GM19238 (cell line): ENCODE measurements around the gene CWH43.
"Not testable (repeated sequence)": the region's sequence is repeated elsewhere in the genome, so short reads cannot be mapped to it uniquely, and the experiment has no call there.

Experiments
- DNase-seq: peaks from one replicate; pipeline ENCODE4 v3.0.0; 2011; ENCODE audit warnings: low spot score; ENCODE audit not compliant: insufficient read length

The CWH43 gene

DNA sequence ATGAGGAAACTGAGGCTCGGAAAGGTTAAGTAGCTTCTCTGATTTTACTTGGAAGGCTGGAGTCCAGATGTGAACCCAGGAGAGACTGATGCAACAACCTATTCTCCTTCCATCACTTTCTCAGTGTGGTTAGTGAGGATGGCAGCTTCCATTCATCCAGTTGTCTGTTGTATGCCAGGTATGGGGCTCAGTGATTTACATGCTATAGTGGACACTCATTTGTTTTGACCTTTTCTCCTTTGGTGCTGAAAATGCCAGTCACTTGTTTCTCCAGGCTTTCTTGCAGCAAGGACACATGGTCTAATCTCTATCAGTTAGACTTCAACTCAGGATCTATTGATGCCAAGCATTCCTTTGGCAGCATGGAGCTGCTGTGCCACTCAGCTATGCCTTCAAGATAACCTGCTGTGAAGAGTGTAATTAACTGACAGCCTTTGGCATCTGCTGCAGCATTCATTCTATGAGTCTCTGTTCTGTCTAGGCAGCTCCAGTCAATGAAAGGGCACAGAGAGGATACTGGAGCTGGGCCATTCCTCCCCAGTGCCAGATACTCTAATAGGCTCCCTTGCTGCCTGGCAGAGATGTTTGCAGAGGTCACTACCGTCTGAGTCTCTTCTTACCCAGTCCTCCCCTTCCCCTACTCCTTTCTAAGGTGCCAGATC, 11.0 kb upstream of the CWH43 start:
- no peak for DNase-seq

DNA sequence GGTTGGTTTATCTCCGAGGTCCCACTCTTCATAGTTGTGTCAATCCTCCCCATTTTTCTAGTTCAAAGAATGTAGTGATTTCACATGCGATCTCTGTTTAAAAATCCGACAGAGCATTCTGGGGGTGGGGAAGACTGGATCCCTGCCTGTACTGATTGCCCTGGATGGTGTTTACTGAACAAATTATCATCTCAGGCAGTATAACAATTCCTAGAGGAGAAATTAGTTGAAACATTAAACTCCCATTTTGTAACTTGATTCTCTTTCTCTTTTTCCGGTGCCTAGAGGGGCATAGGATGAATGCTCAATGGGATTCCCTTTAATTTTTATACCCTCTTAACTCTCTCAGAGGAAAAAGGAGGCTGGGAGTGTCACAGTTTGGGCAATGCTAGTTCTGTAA, 10.0 kb upstream of the CWH43 start:
- no peak for DNase-seq

- DNase-seq = no peak
Observed at GRCh38 chr4:48979914-48980579, 6.0 kb upstream of the CWH43 start.

- DNase-seq = not testable (repeated sequence)
Observed at GRCh38 chr4:48984005-48984404, 2.1 kb upstream of the CWH43 start.

GRCh38 chr4:48985602-48985975, 486 bp upstream of the CWH43 start:
- no peak for DNase-seq

GRCh38 chr4:48986654-48987164, 634 bp downstream of the CWH43 start:
- no peak for DNase-seq

GRCh38 chr4:48989461-48990203, 3.6 kb downstream of the CWH43 start:
- DNase-seq = no peak

- no peak for DNase-seq
Observed at GRCh38 chr4:48991357-48991756, 5.3 kb downstream of the CWH43 start.

- DNase-seq = no peak
Observed at GRCh38 chr4:48997962-48998361, 11.9 kb downstream of the CWH43 start.

GRCh38 chr4:48998440-48998839, 12.4 kb downstream of the CWH43 start:
- DNase-seq = no peak

DNA sequence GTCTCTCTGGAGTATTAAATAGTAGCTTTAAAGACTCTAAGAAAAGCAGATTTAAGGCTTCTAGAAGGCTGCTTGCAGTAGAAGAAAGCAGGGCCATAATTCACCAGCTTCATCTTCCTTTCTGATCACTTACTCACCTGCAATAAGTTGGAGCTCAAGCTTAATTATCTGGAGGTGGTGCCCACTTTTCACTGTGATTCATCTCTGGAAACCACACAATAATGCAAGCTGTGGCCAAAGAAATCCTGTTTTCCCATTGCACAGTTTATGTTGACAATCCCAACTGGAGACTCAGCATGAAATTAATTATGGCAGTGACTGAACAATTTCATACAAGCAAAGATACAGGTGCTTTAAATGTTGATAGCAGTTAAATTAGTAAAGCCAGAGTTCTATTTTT, 14.7 kb downstream of the CWH43 start:
- no peak for DNase-seq

DNA sequence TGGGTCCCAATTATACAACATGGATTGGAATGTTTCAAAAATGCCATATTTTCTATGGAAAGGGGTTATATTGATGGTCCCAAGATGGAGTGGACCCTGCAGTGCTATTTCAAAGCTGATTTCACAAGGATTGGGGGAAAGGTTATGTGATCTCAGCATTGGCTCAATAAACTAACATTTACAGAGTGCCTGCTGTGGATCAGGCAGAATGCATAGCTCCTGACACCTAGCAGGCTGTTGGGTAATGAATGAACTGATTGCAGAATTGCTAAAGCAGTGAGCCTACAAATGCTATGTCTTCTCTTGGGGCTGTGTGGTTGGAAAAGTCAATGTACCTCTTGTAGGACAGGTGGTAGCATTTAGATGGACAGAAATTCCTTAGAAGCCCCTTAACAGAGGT, 16.9 kb downstream of the CWH43 start:
- no peak for DNase-seq

DNA sequence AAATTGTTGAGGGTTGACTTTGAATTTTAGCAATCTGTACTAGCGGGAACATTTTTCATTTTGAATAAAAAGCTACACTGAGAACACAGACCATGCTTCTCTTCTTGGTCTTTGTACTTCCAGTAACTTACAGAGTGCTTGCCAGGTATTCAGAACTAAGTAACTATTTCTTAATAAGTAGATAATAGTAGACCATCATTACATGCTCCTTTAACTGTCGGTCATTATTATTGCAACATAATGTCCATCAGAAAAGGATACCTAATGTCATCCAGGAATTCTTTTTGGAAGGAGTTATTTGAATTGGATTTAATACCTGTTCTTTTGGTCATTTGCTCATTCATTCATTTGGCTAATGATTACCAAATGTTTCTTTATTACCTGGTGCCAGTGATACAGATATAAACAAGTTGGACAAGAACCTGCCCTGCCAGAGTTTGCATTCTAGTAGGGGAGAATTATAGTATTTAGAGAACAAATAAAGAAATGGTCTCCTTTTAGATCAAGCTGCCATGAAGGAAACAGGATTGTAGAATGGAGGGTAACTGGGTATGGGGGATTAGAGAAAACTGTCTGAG, 32.7 kb downstream of the CWH43 start:
- no peak for DNase-seq

DNA sequence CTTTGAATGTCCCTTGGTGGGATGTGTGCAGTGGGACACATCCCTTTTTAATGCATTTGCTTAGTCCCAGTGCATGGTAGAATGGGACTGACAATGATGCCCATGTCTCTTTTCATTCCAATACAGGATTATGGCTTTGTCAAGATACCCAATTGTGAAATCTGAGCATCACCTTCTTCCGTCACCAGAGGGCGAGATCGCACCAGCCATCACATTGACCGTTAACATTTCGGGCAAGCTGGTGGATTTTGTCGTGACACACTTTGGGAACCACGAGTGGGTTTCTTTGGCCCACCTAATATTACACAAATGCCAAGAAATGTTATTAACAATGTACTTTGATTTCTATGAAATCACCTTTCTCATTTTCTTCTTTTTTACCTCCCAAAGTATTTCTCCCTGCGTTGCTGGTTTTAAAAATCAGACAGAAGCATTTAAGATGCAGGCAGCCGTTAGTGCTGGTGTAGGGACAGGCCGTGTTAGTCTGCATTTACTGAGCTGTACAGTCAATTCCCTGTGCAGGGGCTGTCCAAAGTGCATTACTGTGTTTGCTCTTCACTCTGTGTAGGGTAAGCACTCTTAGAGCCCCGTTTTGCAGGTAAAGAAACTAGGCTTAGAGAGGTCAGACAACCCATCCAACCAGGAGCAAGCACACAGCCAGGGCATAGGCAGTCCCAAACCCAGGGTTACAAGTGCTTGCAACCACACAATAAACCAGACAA, 46.5 kb downstream of the CWH43 start:
- DNase-seq = no peak

- no peak for DNase-seq
Observed at GRCh38 chr4:49036528-49036927, 50.5 kb downstream of the CWH43 start.

- no peak for DNase-seq
Observed at GRCh38 chr4:49044270-49044669, 58.2 kb downstream of the CWH43 start.

GRCh38 chr4:49058306-49058705, 72.2 kb downstream of the CWH43 start:
- DNase-seq = no peak

- DNase-seq = no peak
Observed at GRCh38 chr4:49063670-49064069, 77.6 kb downstream of the CWH43 start.

- DNase-seq = not testable (repeated sequence)
Observed at GRCh38 chr4:49072196-49072595, 86.1 kb downstream of the CWH43 start.

GRCh38 chr4:49091883-49092282, 105.8 kb downstream of the CWH43 start:
- DNase-seq = not testable (repeated sequence)

DNA sequence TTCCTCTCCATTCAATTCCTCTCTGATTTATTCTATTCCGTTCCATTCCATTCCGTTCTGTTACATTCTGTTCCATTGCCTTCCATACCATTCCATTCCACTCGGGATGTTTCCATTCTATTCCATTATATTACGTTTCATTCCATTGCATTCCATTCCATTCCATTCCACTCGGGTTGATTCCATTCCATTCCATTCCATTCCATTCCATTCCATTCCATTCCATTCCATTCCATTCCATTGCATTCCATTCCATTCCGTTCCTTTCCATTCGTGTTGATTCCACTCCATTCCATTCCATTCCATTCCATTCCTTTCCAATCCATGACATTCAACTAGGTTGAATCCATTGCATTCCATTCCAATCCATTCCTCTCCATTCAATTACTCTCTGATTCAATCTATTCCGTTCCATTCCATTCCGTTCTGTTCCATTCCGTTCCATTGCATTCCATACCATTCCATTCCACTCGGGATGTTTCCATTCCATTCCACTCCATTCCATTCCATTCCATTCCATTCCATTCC, 106.6 kb downstream of the CWH43 start:
- not testable (repeated sequence) for DNase-seq
